Left lobe of liver (tissue), 2 donors: ENCODE data around the gene MAOB. TPM values are rescaled to one million over a fixed set of nuclear protein-coding genes. Genes with fewer than 3 reads are reported as not detected.
"Not testable (repeated sequence)": the region's sequence is repeated elsewhere in the genome, so short reads cannot be mapped to it uniquely, and the experiment has no call there.

ENCODE experiments used
- ATAC-seq: fragments of 200-7000 bp; cut with Tn5 transposase; one replicate; pipeline ENCODE4 v1.9.1; 2020; ENCODE audit warnings: mild to moderate bottlenecking, moderate library complexity
- DNase-seq: peaks from one replicate; pipeline ENCODE4 v3.0.0-alpha.2; 2020; ENCODE audit warnings: low spot score
- total RNA-seq: library from RNA; stranded (reverse); gene quantifications from one replicate; pipeline ENCODE4 v1.2.1, GENCODE V29; 2021
- donor health status: DM: no; HTN: no; CAD: no; lungs with moderate emphysema.
- donor health status: DM: no; HTN: yes; CAD: no.

MAOB gene
- total RNA-seq = 131 TPM

GRCh38 chrX:43882294-43882681 lies at the start of gene MAOB:
Gene MAOB (minus strand): TSS chrX:43882450. CDS start chrX:43882299, 151 bp downstream.
- ATAC-seq (peak; percentile 90), DNase-seq (peak; percentile 77)

- not testable (repeated sequence) for DNase-seq, ATAC-seq
These were observed 39.8 kb upstream of the MAOB start for GRCh38 chrX:43922032-43922431.

DNA sequence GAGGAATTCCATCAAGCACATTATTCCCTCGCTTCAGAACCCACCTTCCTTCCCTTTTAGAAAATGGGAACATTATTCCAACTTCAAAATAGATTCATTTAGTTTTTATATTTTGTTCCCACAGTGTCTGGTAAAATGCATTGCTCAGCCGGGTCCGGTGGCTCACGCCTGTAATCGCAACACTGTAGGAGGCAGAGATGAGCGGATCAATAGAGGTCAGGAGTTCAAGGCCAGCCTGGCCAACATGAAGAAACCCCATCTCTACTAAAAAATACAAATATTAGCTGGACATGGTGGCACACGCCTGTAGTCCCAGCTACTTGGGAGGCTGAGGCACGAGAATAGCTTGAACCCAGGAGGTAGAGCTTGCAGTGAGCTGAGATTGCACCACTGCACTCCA lies 28.5 kb upstream of the MAOB start:
- not testable (repeated sequence) for DNase-seq
- ATAC-seq = peak; percentile 55

DNA sequence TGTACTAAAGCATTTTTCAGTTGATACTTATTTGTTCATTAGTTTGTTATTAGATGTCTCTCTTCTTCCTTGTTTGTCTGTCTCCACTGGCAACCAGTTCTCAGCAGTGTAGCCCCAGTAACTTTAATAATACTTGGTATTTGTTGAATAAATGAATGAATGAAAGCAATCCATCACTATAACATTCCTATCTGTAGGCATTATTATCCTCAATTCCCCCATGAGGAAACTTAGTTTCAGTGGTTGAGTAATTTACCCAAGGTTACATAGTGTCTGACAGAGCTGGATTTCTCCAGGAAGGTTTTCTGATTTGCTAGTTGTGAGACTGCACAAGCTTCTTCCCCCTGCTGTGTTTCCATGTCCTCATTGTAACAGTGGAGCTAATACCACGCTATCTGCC lies 27.8 kb upstream of the MAOB start:
- ATAC-seq (no peak), DNase-seq (no peak)

DNA sequence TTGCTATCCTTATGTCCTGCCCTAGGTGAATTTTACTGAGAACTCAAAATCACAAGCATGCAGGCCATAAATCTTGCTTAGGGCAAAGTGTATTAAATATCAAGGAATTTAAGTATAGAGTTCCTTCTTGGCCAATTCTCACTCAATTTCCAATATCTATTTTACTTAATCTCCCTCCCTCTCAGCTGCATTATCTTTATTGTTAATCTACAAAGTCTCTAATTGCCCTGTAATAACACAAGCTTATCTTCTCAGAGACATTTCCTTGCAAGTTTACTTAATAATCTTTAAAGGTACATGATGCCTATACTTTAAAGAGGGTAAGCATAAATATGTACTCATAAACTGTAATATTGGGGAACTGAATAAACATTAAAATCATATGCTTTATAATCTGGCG lies 26.9 kb upstream of the MAOB start:
- ATAC-seq (no peak), DNase-seq (no peak)

GRCh38 chrX:43899878-43900815 lies 17.9 kb upstream of the MAOB start:
- DNase-seq = no peak
- ATAC-seq = no peak

- DNase-seq = no peak
- ATAC-seq = peak; percentile 34
These were observed 16.3 kb upstream of the MAOB start for GRCh38 chrX:43898406-43899035.

DNA sequence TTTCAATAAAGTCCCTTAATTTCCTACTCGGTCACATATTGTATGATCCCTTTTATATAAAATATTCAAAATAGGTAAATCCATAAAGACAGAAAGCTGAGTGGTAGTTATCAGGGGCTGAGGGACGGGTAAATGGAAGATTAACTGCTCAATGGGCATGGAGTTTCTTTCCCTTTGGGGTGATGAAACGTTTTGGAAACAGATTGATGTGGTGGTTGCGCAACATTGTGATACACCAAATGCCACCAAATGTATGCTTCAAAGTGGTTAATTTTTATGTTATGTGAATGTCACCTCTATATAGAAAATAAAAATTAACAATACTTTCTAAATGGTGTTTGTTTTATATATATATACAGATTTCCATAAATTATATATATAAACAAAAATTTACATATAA lies 15.0 kb upstream of the MAOB start:
- DNase-seq = no peak

GRCh38 chrX:43892336-43892870 lies 10.2 kb upstream of the MAOB start:
- DNase-seq (no peak), ATAC-seq (no peak)

More for the DNA sequence above, 15.0 kb upstream of the MAOB start:
- ATAC-seq = no peak

GRCh38 chrX:43885617-43886016 lies 3.4 kb upstream of the MAOB start:
- no peak for ATAC-seq
- no peak for DNase-seq

- ATAC-seq = peak; percentile 77
- DNase-seq = peak; percentile 83
These were observed 598 bp downstream of the MAOB start for GRCh38 chrX:43881410-43882293.

DNA sequence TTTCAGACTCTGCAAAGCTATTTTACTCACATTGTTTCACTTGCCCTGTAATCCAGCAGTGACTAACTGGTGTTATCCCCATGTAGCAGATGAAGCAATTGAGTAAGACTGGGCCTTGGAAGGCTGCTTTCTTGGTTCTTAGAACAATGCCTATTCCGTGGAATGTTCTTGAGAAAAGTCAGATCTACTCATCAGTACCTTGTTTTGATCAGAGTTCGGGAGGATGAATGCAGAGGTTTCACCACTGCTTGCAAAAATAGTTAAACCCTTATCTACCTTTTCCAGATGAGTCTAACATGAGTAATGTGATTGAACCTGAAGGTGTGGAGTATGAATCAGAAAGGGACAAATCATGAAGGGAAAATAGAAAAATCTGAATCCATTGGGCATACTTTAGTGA lies 1.8 kb downstream of the MAOB start:
- ATAC-seq = no peak
- DNase-seq = no peak

- DNase-seq (no peak), ATAC-seq (peak; percentile 6)
These were observed 3.2 kb downstream of the MAOB start for GRCh38 chrX:43878906-43879526.

DNA sequence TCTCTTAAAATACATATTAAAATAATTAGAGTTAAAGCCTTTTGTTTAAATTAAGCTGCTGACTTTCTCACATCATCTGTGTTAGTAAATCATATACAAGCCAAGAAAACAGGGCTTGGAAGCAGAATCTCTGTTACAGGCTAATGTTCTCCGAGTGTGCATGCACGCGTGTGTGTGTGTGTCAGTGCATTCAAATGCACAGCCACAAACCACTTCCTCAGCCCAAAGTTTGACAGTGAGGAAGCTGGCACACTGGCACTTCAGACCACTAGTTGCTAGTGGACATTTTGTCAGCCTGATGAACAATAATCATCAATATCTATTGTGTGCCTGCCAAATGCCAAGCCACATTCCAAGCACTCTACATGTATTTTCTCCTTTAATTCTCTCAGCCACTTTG lies 5.6 kb downstream of the MAOB start:
- no peak for DNase-seq
- no peak for ATAC-seq

- ATAC-seq (peak; percentile 57), DNase-seq (no peak)
These were observed 11.4 kb downstream of the MAOB start for GRCh38 chrX:43870758-43871419.

- no peak for DNase-seq
- no peak for ATAC-seq
These were observed 12.2 kb downstream of the MAOB start for GRCh38 chrX:43870011-43870410.

- DNase-seq = no peak
These were observed 13.5 kb downstream of the MAOB start for GRCh38 chrX:43868791-43869190.

DNA sequence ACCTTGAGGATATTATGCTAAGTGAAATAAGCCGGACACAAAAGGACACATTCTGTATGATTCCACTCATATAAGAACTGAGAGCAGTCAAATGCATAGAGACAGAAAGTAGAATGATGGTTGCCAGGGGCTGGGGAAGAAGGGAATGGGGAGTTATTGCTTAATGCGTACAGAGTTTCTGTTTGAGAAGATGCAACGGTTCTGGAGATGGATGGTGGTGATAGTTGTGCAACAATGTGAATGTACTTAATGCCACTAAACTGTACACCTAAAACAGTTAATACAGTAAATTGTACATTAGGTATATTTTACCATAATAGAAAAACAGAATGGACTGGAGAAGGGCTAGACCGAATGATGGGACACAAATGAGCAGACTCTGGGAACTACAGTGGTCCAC lies 15.8 kb downstream of the MAOB start:
- DNase-seq = no peak
- no peak for ATAC-seq

More at GRCh38 chrX:43868791-43869190, 13.5 kb downstream of the MAOB start:
- peak; percentile 59 for ATAC-seq

- DNase-seq = no peak
- ATAC-seq = peak; percentile 69
These were observed 16.5 kb downstream of the MAOB start for GRCh38 chrX:43865791-43866190.

DNA sequence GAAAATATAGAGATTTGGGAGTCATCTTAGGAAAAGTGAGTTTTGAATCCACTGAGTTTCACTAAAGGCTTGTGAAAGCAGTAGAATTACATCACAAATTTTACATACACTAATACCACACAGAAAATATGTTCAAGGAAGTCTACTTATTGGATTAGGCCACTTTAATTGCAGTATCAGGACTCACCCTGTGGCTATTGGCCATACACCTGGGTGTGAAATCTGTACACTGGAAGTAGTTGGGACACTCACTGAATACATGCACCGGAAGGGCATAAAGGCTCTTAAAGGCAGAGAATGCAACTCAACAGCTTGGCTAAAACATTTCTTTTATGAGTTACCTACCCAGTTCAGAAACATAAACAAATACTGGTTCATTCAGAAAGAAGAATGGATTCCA lies 19.8 kb downstream of the MAOB start:
- ATAC-seq = no peak
- DNase-seq = no peak
